IMR-90 (cell line): ENCODE data around the gene CDC45. TPM values are rescaled to one million over a fixed set of nuclear protein-coding genes. Genes with fewer than 3 reads are reported as not detected.

Experiments
- ATAC-seq: fragments of 200-7000 bp; cut with Tn5 transposase; 2 replicates; pipeline ENCODE4 v1.9.1; 2020; ENCODE audit warnings: low read depth, mild to moderate bottlenecking, moderate library complexity
- BruUV-seq: library from RNA; stranded (reverse); fragments of 400-500 nt; replicated peaks from 2 replicates; lab custom pipeline; 2021; lab: Mats Ljungman, UMichigan
- CTCF ChIA-PET: fragments of 300-600 bp; formaldehyde crosslinking; extraction: SDS; loops from one replicate; lab custom pipeline; 2021; ENCODE audit warnings: antibody characterized with exemption; lab: Yijun Ruan, JAX
- POLR2A ChIA-PET: fragments of 300-600 bp; sonication (Branson Sonifier 250); formaldehyde crosslinking; loops from one replicate; lab custom pipeline; 2022; ENCODE audit warnings: antibody characterized with exemption; ENCODE audit not compliant: unreplicated experiment; lab: Charles Lee
- DNase-seq: peaks from one replicate; pipeline ENCODE4 v3.0.0; 2013
- H2AFZ ChIP-seq: replicated peaks from 2 replicates; pipeline ENCODE3; 2013; ENCODE audit warnings: low read length, mild to moderate bottlenecking; ENCODE audit not compliant: poor library complexity
- H2AK5ac ChIP-seq: 2 replicates; pipeline ENCODE4 v1.6.1; 2013; ENCODE audit warnings: low read depth, low read length, inconsistent platforms
- H2AK9ac ChIP-seq: replicated peaks from 2 replicates; pipeline ENCODE3; 2013; ENCODE audit warnings: mild to moderate bottlenecking, low read depth, low read length, moderate library complexity; ENCODE audit not compliant: poor library complexity
- H2BK120ac ChIP-seq: 2 replicates; pipeline ENCODE4 v1.6.1; 2013; ENCODE audit warnings: low read depth, low read length, inconsistent platforms
- H2BK15ac ChIP-seq: 3 replicates; pipeline ENCODE4 v1.6.1; 2013; ENCODE audit warnings: low read depth, low read length, inconsistent platforms
- H2BK20ac ChIP-seq: 2 replicates; pipeline ENCODE4 v1.6.1; 2013; ENCODE audit warnings: low read depth, mild to moderate bottlenecking, inconsistent platforms, low read length, moderate library complexity
- H2BK5ac ChIP-seq: 2 replicates; pipeline ENCODE4 v1.6.1; 2013; ENCODE audit warnings: mild to moderate bottlenecking, low read depth, low read length, inconsistent platforms; ENCODE audit not compliant: poor library complexity, severe bottlenecking
- H3K14ac ChIP-seq: replicated peaks from 2 replicates; pipeline ENCODE4 v1.6.1; 2013; ENCODE audit warnings: low read depth, low read length, inconsistent platforms
- H3K18ac ChIP-seq: 2 replicates; pipeline ENCODE4 v1.6.1; 2013; ENCODE audit warnings: low read depth, low read length, control low read depth
- H3K23ac ChIP-seq: 2 replicates; pipeline ENCODE4 v1.6.1; 2013; ENCODE audit warnings: low read depth, low read length, inconsistent platforms
- H3K27ac ChIP-seq: 2 replicates; pipeline ENCODE4 v1.5.1; 2013; ENCODE audit warnings: mild to moderate bottlenecking, control low read depth, low read length; ENCODE audit not compliant: insufficient read depth
- H3K27me3 ChIP-seq: 2 replicates; pipeline ENCODE4 v1.6.1; 2013; ENCODE audit warnings: low read length; ENCODE audit not compliant: control insufficient read depth, insufficient read depth
- H3K36me3 ChIP-seq: 2 replicates; pipeline ENCODE4 v1.6.1; 2013; ENCODE audit warnings: low read length, mixed read lengths; ENCODE audit not compliant: control insufficient read depth, insufficient read depth
- H3K4ac ChIP-seq: 2 replicates; pipeline ENCODE4 v1.6.1; 2013; ENCODE audit warnings: low read depth, low read length, inconsistent platforms
- H3K4me1 ChIP-seq: 2 replicates; pipeline ENCODE4 v1.6.1; 2013; ENCODE audit warnings: low read length, mixed read lengths; ENCODE audit not compliant: control insufficient read depth, insufficient read depth
- H3K4me2 ChIP-seq: 2 replicates; pipeline ENCODE4 v1.6.1; 2013; ENCODE audit warnings: low read depth, mild to moderate bottlenecking, control low read depth, low read length, moderate library complexity
- H3K4me3 ChIP-seq: 2 replicates; pipeline ENCODE4 v1.5.1; 2013; ENCODE audit warnings: low read depth, mild to moderate bottlenecking, control low read depth, low read length, moderate library complexity; ENCODE audit not compliant: insufficient read depth
- H3K56ac ChIP-seq: 2 replicates; pipeline ENCODE4 v1.6.1; 2013; ENCODE audit warnings: low read length, inconsistent platforms; ENCODE audit not compliant: insufficient read depth; ENCODE audit errors: extremely low read depth
- H3K79me1 ChIP-seq, 2 experiments: 2 replicates each; pipeline ENCODE4 v1.6.1; 2013; ENCODE audit warnings: low read length in 2 of 2, inconsistent platforms in 1 of 2, low read depth in 1 of 2
- H3K9ac ChIP-seq: 2 replicates; pipeline ENCODE4 v1.6.1; 2013; ENCODE audit warnings: low read depth, low read length, control low read depth
- H3K9me1 ChIP-seq: 2 replicates; pipeline ENCODE4 v1.6.1; 2013; ENCODE audit warnings: low read length, inconsistent platforms; ENCODE audit not compliant: insufficient read depth
- H3K9me3 ChIP-seq: 2 replicates; pipeline ENCODE4 v1.6.1; 2013; ENCODE audit warnings: low read length; ENCODE audit not compliant: control insufficient read depth, insufficient read depth
- H4K20me1 ChIP-seq: 2 replicates; pipeline ENCODE4 v1.6.1; 2013; ENCODE audit warnings: low read length, inconsistent platforms; ENCODE audit not compliant: insufficient read depth
- H4K5ac ChIP-seq: 2 replicates; pipeline ENCODE4 v1.6.1; 2013; ENCODE audit warnings: mild to moderate bottlenecking, low read depth, low read length, control low read depth
- H4K8ac ChIP-seq, 2 experiments: 2 replicates each; pipeline ENCODE4 v1.6.1; 2013; ENCODE audit warnings: low read depth in 2 of 2, low read length in 2 of 2, control low read depth in 1 of 2, inconsistent platforms in 1 of 2
- H4K91ac ChIP-seq: 2 replicates; pipeline ENCODE4 v1.6.1; 2013; ENCODE audit warnings: low read depth, low read length, inconsistent platforms; ENCODE audit not compliant: insufficient read depth
- BHLHE40 ChIP-seq: fragments of 150-350 bp; IDR thresholded peaks from 2 replicates; pipeline ENCODE4 v1.6.1; 2016; ENCODE audit warnings: mild to moderate bottlenecking, low read depth, low read length
- CEBPB ChIP-seq: IDR thresholded peaks from 2 replicates; pipeline ENCODE4 v1.6.1; 2012; ENCODE audit warnings: low read depth, low read length, improper control_type of control experiment
- CHD1 ChIP-seq: IDR thresholded peaks from 2 replicates; pipeline ENCODE4 v1.6.1; 2012; ENCODE audit warnings: low read depth, low read length, improper control_type of control experiment
- FOS ChIP-seq: fragments of 150-350 bp; IDR thresholded peaks from 2 replicates; pipeline ENCODE4 v1.6.1; 2016; ENCODE audit warnings: low read depth, low read length
- MAFK ChIP-seq: IDR thresholded peaks from 2 replicates; pipeline ENCODE4 v1.6.1; 2012; ENCODE audit warnings: low read depth, low read length, improper control_type of control experiment
- MXI1 ChIP-seq: IDR thresholded peaks from 2 replicates; pipeline ENCODE4 v1.6.1; 2012; ENCODE audit warnings: low read depth, mild to moderate bottlenecking, low read length, moderate library complexity, borderline replicate concordance
- NFE2L2 ChIP-seq: fragments of 150-350 bp; IDR thresholded peaks from 2 replicates; pipeline ENCODE4 v1.6.1; 2016; ENCODE audit warnings: low read depth, mild to moderate bottlenecking, low read length
- POLR2A ChIP-seq: IDR thresholded peaks from 2 replicates; pipeline ENCODE4 v1.6.1; 2012; ENCODE audit warnings: mild to moderate bottlenecking, low read depth, low read length
- RAD21 ChIP-seq: IDR thresholded peaks from 2 replicates; pipeline ENCODE4 v1.6.1; 2012; ENCODE audit warnings: low read length, improper control_type of control experiment
- RCOR1 ChIP-seq: IDR thresholded peaks from 2 replicates; pipeline ENCODE4 v1.6.1; 2012; ENCODE audit warnings: mild to moderate bottlenecking, low read length, improper control_type of control experiment; ENCODE audit not compliant: insufficient replicate concordance
- SMC3 ChIP-seq: fragments of 150-350 bp; IDR thresholded peaks from 2 replicates; pipeline ENCODE4 v1.6.1; 2016; ENCODE audit warnings: low read depth, mild to moderate bottlenecking, antibody characterized with exemption, low read length, moderate library complexity
- WGBS, 2 experiments: methylation state at CpG; one replicate each; pipeline versions ENCODE4 v1.1.5 to v1.1.7; 2013; ENCODE audit warnings: missing lambda C conversion rate in 2 of 2; ENCODE audit not compliant: insufficient read length in 1 of 2; ENCODE audit errors: extremely low coverage in 2 of 2; 5-methylcytosine and 5-hydroxymethylcytosine counted together
- dilution Hi-C: fragments of 300-500 bp; cut with HindIII; formaldehyde crosslinking; loops from one replicate; pipeline ENCODE4 v1.14.3; 2018; ENCODE audit warnings: low sequenced_read_pairs; ENCODE audit not compliant: unreplicated experiment
- in situ Hi-C: fragments of 300-500 bp; cut with MboI; formaldehyde crosslinking; loops from 3 replicates; pipeline ENCODE4 v1.14.3; 2019; ENCODE audit warnings: low sequenced_read_pairs, inconsistent platforms, mixed read lengths
- intact Hi-C: fragments of 100-400 bp; cut with micrococcal nuclease; formaldehyde crosslinking; loops from 2 replicates; pipeline ENCODE4 v1.10.0; 2022
- polyA plus RNA-seq, 3 experiments: library from polyadenylated mRNA; depleted of rRNA; stranded (reverse); fragments of >200 nt; gene quantifications; 2 replicates each; pipeline ENCODE4 v1.2.3, GENCODE V29; 2012; ENCODE audit warnings: low replicate concordance in 1 of 3
- total RNA-seq: library from RNA; depleted of rRNA; stranded (reverse); fragments of >200 nt; gene quantifications from 2 replicates; pipeline ENCODE4 v1.2.3, GENCODE V29; 2012
- TF ChIP-seq, protein P1 (sequence below): fragments of 150-350 bp; IDR thresholded peaks from 2 replicates; pipeline ENCODE4 v1.6.1; 2017; ENCODE audit warnings: mild to moderate bottlenecking, antibody characterized with exemption, low read length, low read depth

Gene CDC45
- total and polyA plus RNA-seq, 2 of the 4 experiments (the other 2 are of a cell fraction): 22.7 to 44.6 TPM

DNA sequence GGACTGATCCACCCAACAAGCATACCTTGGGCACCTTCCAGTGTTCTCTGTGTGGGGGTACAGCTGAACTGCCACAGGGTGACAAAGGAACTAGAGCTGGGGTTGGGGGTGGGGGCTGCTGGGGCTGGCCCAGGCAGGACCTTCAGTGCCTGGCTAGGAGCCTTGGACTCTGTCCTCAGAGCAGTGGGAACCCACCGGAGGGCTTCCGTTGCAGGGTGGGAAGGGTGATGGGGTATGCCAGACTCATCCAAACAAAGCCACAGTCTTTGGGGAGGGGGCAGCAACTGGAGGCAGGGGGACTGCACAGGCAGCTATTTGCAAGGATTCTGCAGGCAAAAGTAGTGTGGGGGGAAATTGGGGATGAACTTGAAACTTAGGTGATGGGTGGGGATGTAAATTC lies 80.2 kb downstream of the CDC45 start:
- Histone ChIP-seq H2BK20ac (no peak overlapping the region), H3K9ac (no peak overlapping the region), H2BK120ac (no peak overlapping the region), H4K20me1 (no peaks in the 10 kb centered on the region), H3K27ac (no peak overlapping the region), H3K4me2 (no peak overlapping the region), H3K56ac (no peak overlapping the region), H3K36me3 (no peaks in the 10 kb centered on the region), H3K27me3 (peaks cover 18% of the 10 kb centered on the region), H2BK5ac (no peak overlapping the region), H4K91ac (no peak overlapping the region), H3K4ac (no peak overlapping the region), H2BK15ac (no peak overlapping the region), H3K4me3 (no peak overlapping the region), H3K9me1 (peaks cover 4% of the 10 kb centered on the region; the same call in 1 of the 2 replicates), H2AK9ac (no peak overlapping the region), H2AK5ac (no peak overlapping the region), H3K79me1 (no peaks in the 10 kb centered on the region), H2AFZ (no peak overlapping the region), H3K9me3 (no peaks in the 10 kb centered on the region), H4K5ac (no peak overlapping the region), H3K4me1 (no peaks in the 10 kb centered on the region; the same call in 1 of the 2 replicates), H4K8ac (no peak overlapping the region), H3K18ac (no peak overlapping the region), H3K14ac (no peak overlapping the region), H3K23ac (no peak overlapping the region)
- WGBS, 2 experiments: no CpG with 5 or more reads among the region's 2 CpGs
- no TSS peak for BruUV-seq
- ChIA-PET POLR2A (no interaction called here), CTCF (interaction anchor here (0.8 kb wide), 1 partner anchor 70 kb away, joined by 3 read pairs; no protein-coding TSS in a partner anchor)
- dilution Hi-C loops: no loop called here
- intact Hi-C loops: no loop called here
- no peak for TF ChIP-seq NFE2L2
- no peak for TF ChIP-seq POLR2A
- TF ChIP-seq CHD1: no peak
- no peak for TF ChIP-seq MXI1
- no peak for TF ChIP-seq RCOR1
- no peak for TF ChIP-seq MAFK
- TF ChIP-seq BHLHE40: no peak
- no peak for TF ChIP-seq RAD21
- TF ChIP-seq CEBPB: no peak
- TF ChIP-seq, protein P1, sequence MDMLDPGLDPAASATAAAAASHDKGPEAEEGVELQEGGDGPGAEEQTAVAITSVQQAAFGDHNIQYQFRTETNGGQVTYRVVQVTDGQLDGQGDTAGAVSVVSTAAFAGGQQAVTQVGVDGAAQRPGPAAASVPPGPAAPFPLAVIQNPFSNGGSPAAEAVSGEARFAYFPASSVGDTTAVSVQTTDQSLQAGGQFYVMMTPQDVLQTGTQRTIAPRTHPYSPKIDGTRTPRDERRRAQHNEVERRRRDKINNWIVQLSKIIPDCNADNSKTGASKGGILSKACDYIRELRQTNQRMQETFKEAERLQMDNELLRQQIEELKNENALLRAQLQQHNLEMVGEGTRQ: no peak
- no peak for TF ChIP-seq SMC3
- no peak for TF ChIP-seq FOS
- ATAC-seq (no peak), DNase-seq (no peak)
- in situ Hi-C loops: no loop called here
